H1 (cell line): Measurements from ENCODE around the gene CASS4.

Experiments used
- CBX5 ChIP-seq: fragments of 300-800, 300-1000 bp; sonication (generic); IDR thresholded peaks from 2 replicates; pipeline ENCODE4 v1.7.1; 2016; ENCODE audit warnings: antibody characterized with exemption, low read length, low read depth
- POLR2A ChIP-seq, 2 experiments: IDR thresholded peaks; 1 replicate in 1 of 2; 2 replicates in 1 of 2; pipeline ENCODE4 v1.6.1; 2011; ENCODE audit warnings: low read depth in 2 of 2, low read length in 2 of 2, mild to moderate bottlenecking in 2 of 2; ENCODE audit errors: control extremely low read depth in 1 of 2
- TCF12 ChIP-seq: IDR thresholded peaks from 2 replicates; pipeline ENCODE4 v1.6.1; 2011; ENCODE audit warnings: low read depth, mild to moderate bottlenecking, low read length
- TF ChIP-seq, protein P1 (sequence below): IDR thresholded peaks from 2 replicates; pipeline ENCODE4 v1.6.1; 2011; ENCODE audit warnings: low read length, improper control_type of control experiment

DNA sequence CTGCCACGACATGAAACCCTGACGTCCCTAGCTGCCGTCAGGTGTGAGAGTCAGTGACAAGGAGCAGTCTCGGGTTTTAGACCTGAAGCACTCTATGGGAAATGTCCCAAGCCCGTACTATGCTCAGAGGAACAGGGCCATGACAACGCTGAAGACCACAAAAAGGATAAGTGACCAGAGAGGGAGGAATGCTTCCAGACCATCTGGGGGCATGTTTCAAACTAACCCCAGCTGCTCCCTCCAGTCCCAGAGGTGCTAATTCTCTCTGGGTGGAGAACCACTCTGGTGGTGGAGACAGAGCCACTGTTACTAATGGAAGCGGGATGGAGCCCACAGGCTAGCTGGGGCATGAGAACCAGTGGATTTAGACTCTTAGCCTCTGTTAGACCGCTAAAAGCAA is 28.7 kb upstream of the CASS4 start:
- TF ChIP-seq TCF12 (no peak), POLR2A (IDR thresholded peaks at IDR 0.05; ENCODE audit: control extremely low read depth in 1 of 2, low read depth in 2 of 2, low read length in 2 of 2) (no peak), CBX5 (no peak)
- TF ChIP-seq, protein P1, sequence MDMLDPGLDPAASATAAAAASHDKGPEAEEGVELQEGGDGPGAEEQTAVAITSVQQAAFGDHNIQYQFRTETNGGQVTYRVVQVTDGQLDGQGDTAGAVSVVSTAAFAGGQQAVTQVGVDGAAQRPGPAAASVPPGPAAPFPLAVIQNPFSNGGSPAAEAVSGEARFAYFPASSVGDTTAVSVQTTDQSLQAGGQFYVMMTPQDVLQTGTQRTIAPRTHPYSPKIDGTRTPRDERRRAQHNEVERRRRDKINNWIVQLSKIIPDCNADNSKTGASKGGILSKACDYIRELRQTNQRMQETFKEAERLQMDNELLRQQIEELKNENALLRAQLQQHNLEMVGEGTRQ, result no peak
